D721Med (cell line): ENCODE measurements around the gene PGS1.

Experiments
- DNase-seq: peaks from one replicate; pipeline ENCODE4 v3.0.0; 2011; ENCODE audit warnings: low spot score; ENCODE audit not compliant: insufficient read length
- FAIRE-seq: peaks from 2 replicates; lab custom pipeline; 2011; peaks lifted over from hg19 to GRCh38; lab: Jason Lieb, UNC
- CTCF ChIP-seq: IDR thresholded peaks from 2 replicates; pipeline ENCODE4 v1.5.1; 2012; ENCODE audit warnings: mild to moderate bottlenecking, control low read depth; ENCODE audit not compliant: insufficient read depth; ENCODE audit errors: missing control alignments

Gene PGS1

DNA sequence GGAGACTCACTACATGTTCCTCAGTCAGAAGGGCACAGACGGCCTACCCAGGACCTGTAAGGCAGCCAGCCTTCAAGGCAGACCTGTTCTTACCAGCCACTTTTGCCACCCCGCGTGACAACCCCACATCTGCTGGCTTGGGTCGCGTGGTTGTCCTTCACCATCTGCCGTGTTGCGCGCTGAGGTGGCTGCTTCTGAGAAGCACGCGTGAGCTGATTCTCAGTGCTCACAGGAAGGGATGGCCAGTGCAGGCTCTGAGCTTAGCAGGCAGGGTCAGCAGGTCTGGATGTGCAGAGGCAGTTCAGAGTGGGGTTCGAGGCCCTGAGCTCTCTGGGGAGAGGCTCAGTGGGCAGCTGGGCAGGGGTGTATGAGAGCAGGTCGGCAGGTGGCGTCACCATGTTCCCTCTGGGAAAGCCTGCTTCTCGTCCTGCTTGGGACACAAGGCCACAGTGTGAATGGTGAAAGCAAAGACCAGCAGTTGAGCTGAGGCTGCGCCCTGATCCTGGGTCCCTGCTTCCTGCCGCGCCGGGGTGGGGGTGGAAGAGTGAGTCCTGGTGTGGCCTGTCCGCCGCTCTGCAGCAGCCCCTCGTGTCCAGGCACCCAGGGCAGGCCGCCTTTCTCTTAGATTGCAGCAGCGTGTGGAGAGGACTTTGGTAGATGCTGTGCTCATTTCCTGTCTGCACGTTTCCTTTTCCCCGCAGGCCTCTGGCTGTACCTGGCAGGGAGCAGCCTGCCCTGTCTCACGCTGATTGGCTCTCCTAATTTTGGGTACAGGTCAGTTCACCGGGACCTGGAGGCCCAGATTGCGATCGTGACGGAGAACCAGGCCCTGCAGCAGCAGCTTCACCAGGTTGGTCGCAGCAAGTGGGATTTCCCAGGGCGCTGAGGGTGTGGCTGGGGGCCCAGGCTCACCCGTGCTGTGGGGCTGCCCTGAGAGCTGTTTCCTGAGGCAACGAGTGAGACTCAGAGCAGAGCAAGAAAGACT is 36.0 kb downstream of the PGS1 start:
- TF ChIP-seq CTCF = no peak
- FAIRE-seq (no peak), DNase-seq (no peak)

GRCh38 chr17:78415821-78416711 is 37.6 kb downstream of the PGS1 start:
- no peak for TF ChIP-seq CTCF
- FAIRE-seq (no peak), DNase-seq (no peak)

GRCh38 chr17:78416791-78417530 is 38.5 kb downstream of the PGS1 start:
- no peak for TF ChIP-seq CTCF
- DNase-seq (no peak), FAIRE-seq (no peak)

GRCh38 chr17:78417531-78417909 is 39.1 kb downstream of the PGS1 start:
- no peak for FAIRE-seq
- no peak for TF ChIP-seq CTCF

GRCh38 chr17:78418326-78419026 is 40.0 kb downstream of the PGS1 start:
- DNase-seq (no peak), FAIRE-seq (no peak)
- no peak for TF ChIP-seq CTCF

More at GRCh38 chr17:78417531-78417909, 39.1 kb downstream of the PGS1 start:
- DNase-seq = no peak
